Subcutaneous adipose tissue (tissue), 4 donors: Measurements from ENCODE around the gene SYTL3. TPM values are rescaled to one million over a fixed set of nuclear protein-coding genes. Genes with fewer than 3 reads are reported as not detected.

Experiments used
- total RNA-seq, 4 donors: library from RNA; depleted of rRNA; stranded (reverse); fragments of >200 nt; gene quantifications; one replicate each; pipeline ENCODE4 v1.1.0, GENCODE V29; 2016
- TF ChIP-seq, protein P1 (sequence below): fragments of 450-650 bp; IDR thresholded peaks from one replicate; pipeline ENCODE4 v1.5.1; 2016; ENCODE audit warnings: low read depth, mild to moderate bottlenecking, control low read depth, antibody characterized with exemption, moderate library complexity

The SYTL3 gene
- total RNA-seq, 4 donors from 2014 or later, result 1.3 to 18.2 (median 6.3) TPM

DNA sequence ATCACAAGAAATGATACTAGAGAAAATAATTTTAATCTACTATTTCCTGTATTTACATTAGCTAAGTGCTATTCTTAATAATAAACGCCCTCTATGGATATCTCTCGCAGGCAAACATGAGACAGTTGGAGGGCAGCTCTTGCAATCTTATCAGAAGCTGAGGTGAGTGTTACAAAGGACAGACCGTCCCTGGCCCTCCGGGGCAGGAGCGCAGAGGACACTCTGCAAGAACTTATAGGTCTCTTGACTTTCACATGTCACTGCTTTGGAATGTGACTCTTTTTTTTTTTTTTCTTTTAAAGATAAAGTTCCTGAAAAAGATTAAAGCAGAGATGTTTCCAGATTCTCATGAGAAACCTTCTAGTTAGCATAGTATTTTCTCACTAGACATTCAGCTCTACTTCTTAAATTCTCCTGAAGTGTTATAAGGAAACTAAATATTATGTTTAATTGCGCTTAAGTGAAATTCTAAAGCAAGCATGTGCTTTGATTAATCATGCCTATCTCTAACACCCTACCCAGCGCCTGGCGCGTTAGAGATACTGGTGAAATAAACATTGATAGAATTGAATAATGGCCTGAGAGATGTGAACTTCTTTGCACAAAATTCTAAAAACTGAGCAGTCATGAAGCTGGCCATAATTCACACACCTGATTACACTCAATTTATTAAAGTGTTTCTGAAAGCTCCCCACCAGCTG lies 57.4 kb downstream of the SYTL3 start:
- TF ChIP-seq, protein P1, sequence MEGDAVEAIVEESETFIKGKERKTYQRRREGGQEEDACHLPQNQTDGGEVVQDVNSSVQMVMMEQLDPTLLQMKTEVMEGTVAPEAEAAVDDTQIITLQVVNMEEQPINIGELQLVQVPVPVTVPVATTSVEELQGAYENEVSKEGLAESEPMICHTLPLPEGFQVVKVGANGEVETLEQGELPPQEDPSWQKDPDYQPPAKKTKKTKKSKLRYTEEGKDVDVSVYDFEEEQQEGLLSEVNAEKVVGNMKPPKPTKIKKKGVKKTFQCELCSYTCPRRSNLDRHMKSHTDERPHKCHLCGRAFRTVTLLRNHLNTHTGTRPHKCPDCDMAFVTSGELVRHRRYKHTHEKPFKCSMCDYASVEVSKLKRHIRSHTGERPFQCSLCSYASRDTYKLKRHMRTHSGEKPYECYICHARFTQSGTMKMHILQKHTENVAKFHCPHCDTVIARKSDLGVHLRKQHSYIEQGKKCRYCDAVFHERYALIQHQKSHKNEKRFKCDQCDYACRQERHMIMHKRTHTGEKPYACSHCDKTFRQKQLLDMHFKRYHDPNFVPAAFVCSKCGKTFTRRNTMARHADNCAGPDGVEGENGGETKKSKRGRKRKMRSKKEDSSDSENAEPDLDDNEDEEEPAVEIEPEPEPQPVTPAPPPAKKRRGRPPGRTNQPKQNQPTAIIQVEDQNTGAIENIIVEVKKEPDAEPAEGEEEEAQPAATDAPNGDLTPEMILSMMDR, result no peak

DNA sequence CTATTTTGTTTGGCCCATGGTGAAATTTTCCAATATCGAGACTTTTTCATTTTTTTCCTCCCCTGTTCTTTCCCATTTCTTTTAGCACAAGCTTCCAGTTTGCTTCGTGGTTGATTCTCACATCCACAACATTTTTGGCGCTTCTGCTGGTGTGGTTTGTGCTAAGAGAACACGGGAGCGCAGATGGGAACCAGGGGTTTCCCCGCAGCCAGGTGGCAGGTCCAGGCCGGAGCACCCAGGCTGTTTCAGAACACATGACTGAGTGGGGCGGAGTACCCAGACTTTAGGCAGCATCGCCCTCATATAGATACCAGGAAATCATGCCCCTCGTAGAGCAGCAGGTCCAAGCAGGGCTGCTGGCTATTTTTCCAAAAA lies 58.0 kb downstream of the SYTL3 start:
- TF ChIP-seq, protein P1, result no peak

DNA sequence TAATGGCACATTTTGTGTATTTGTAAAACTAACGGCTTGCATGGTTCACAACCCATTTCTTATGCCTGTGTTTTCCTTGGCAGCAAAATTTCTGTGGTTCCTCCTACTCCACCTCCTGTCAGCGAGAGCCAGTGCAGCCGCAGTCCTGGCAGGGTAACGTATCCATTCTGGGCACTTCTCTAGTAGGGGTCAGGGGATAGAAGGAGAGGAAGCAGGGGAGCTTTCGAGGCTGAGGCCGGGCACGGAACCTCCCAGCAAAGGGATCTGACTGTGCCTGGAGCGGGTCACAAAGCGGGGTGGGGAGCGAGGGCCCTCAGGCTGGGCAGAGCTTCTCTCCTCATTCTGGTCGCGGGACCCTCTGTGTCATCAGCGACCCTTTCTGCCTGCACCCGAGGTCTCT lies 58.4 kb downstream of the SYTL3 start:
- TF ChIP-seq, protein P1, result no peak

DNA sequence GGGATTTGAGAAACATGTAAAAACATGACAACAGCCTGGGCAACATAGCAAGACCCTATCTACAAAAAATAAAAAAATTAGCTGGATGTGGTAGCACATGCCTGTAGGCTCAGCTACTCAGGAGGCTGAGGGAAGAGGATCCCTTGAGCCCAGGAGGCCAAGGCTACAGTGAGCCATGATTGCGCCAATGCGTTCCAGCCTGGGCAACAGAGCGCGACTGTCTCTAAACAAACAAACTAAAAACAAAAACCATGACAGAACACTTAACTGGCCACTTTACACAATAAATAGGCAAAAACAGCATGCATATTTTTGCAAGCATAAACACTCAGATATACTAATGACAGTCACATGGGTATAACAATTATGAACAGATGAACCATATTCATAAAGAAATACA lies 60.0 kb downstream of the SYTL3 start:
- TF ChIP-seq, protein P1, result no peak

DNA sequence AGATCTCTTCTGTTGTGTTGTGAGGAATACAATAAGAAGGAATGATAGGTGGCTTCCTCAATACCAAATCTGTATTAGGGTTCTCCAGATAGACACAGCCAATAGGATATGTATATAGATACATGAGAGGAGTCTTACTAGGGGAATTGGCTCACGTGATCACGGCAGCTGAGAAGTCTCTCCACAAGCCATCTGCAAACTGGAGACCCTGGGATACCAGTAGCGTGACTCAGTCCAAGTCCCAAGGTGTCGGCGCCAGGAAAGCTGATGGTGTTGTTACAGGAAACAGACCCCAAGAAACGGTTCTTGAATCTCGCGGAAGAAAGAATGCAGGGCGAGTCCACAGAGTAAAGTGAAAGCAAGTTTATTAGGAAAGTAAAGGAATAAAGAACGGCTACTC lies 61.4 kb downstream of the SYTL3 start:
- TF ChIP-seq, protein P1, result no peak

DNA sequence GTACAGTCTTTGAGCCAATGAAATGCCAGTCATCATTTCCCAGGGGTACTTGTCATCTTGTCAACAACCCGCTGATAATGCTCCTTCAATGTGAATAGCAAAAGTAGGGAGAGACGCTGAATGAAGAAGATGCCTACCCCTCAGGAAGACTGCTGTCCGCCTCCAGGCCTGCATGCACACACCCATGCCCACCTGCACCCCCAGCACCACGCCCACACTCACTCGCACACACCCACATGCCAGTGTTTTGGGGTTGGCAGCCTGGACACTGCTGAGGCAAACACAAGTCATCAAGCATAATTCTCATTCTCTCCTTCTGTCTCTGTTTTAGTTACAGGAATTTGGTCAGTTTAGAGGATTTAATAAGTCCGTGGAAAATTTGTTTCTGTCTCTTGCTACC lies 63.6 kb downstream of the SYTL3 start:
- TF ChIP-seq, protein P1, result no peak

DNA sequence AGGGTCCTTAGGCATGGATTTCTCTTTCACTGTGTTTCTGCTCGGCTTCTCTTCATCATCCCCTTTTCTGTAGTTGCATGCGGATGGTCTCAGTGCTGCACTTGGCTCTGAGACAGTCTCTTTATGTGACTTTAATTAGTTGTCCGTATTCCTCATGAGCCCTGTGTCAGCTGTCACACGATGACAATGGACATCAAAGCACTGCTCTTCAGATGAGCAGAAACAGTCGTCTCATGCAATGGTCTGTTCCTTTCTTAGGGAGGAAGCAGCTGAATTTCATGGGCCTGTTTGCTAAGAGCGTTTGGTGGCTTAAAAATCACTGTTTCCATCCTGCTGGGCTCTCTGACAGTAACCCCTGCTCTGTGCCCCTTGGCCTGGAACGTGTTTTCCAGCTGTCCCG lies 64.9 kb downstream of the SYTL3 start:
- TF ChIP-seq, protein P1, result no peak
